Measurements from ENCODE around the gene WARS2. TPM values are rescaled to one million over a fixed set of nuclear protein-coding genes. Genes with fewer than 3 reads are reported as not detected.

The WARS2 gene
- total RNA-seq, 1 donor from 2014 or later = 11.9 TPM

DNA sequence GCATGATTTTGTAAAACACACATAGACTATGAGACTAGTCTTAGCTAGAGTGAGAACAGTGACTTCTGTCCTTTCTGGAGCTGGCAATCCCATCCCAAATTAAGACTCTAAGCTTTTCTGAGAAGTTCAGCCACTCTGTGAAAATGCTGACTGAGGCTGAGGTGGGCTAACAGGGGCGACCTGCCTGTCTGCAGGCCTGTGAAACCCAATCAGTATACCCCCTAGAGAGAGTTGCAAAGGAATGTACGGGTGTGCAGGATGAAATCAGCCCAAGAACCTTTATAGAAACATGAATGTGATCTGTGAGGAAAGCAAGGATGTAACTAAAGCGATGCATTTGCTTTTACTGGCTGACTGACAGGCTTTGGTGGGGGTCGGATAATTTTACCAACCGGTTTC lies 136.3 kb downstream of the WARS2 start:
- no peaks in the 10 kb centered on the region for H3K36me3 ChIP-seq
- intact Hi-C loops (cut with DNase I) = no loop called here
- H3K27ac ChIP-seq = no peak overlapping the region
- TF ChIP-seq CTCF (IDR thresholded peaks at IDR 0.05) = no peak
- peaks cover 9 to 19% of the 10 kb centered on the region in 2 donors for H3K4me1 ChIP-seq
- DNase-seq (ENCODE audit: low spot score in 2 of 2) = no peak
- no peak overlapping the region for H3K4me3 ChIP-seq
- peaks cover 27% of the 10 kb centered on the region for H3K27me3 ChIP-seq
- no peaks in the 10 kb centered on the region for H3K9me3 ChIP-seq

DNA sequence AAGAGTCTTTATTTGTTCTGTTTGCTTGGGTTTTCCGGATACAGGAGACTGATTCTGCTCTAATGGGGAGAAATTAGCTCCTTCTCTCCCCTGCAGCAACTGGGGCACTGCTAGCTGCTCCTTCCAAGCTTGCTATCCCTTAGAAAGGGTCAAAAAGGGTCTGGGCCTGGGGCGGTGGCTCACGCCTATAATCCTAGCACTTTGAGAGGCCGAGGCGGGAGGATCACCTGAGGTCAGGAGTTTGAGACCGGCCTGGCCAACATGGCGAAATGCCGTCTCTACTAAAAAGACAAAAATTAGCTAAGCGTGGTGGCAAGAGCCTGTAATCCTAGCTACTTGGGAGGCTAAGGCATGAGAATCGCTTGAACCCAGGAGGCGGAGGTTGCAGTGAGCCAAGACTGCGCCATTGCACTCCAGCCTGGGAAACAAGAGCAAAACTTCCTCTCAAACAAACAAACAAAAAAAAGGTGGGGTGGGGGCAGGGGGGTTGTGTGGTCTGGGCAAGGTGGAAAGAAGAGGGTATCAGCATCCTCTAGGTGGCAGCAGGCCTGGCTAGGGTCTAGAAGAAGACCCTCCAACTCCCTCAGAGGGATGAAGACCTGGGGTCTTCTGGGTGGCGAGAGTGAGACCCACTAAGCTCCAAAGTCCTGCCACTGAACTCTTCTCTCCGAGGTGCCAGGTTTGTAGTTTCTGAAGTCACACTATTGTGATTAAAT lies 136.9 kb downstream of the WARS2 start:
- intact Hi-C loops (cut with DNase I) = no loop called here

DNA sequence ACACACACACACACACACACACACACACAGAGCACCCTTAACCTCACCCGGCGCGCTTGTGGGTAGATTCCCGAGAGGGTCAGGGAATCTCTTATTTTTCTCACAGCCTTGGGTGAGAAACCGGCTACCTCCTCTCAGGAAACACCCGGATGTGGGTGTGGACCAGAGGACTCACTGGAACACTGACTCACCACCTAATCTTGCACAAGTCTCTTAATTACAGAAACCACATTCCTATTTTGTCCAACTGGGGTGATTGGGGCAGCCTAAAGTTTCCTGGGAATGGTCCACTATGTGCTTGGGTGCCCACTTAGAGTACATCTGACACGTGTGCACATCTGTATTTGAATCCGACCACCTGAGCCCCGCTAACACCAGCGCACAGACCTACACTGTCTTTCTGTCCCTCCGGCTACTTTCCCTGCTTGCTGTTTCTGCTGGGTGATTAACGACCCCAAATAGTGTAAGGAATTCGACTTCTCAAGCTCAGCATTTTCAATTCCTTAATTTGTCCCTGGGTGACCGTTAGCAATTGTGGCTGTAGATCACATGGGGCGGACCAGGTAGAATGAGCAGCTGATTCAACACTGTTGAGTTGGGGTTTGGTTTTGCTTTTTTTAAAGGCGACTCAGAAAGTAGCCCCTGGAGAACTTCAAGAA lies 138.3 kb downstream of the WARS2 start:
- no peak overlapping the region for H3K4me3 ChIP-seq
- no peaks in the 10 kb centered on the region for H3K9me3 ChIP-seq
- H3K27me3 ChIP-seq = peaks cover 23% of the 10 kb centered on the region
- peaks cover 3 to 10% of the 10 kb centered on the region in 2 donors for H3K4me1 ChIP-seq
- H3K27ac ChIP-seq = no peak overlapping the region
- no peak for DNase-seq (ENCODE audit: low spot score in 2 of 2)
- H3K36me3 ChIP-seq = no peaks in the 10 kb centered on the region
- intact Hi-C loops (cut with DNase I) = no loop called here
- no peak for TF ChIP-seq CTCF (IDR thresholded peaks at IDR 0.05)

More for the DNA sequence above, 136.9 kb downstream of the WARS2 start:
- H3K9me3 ChIP-seq = no peaks in the 10 kb centered on the region
- no peak for TF ChIP-seq CTCF (IDR thresholded peaks at IDR 0.05)
- peaks cover 9 to 19% of the 10 kb centered on the region in 2 donors for H3K4me1 ChIP-seq
- DNase-seq (ENCODE audit: low spot score in 2 of 2) = no peak
- H3K27me3 ChIP-seq = peaks cover 27% of the 10 kb centered on the region
- no peak overlapping the region for H3K27ac ChIP-seq
- no peak overlapping the region for H3K4me3 ChIP-seq
- H3K36me3 ChIP-seq = no peaks in the 10 kb centered on the region

DNA sequence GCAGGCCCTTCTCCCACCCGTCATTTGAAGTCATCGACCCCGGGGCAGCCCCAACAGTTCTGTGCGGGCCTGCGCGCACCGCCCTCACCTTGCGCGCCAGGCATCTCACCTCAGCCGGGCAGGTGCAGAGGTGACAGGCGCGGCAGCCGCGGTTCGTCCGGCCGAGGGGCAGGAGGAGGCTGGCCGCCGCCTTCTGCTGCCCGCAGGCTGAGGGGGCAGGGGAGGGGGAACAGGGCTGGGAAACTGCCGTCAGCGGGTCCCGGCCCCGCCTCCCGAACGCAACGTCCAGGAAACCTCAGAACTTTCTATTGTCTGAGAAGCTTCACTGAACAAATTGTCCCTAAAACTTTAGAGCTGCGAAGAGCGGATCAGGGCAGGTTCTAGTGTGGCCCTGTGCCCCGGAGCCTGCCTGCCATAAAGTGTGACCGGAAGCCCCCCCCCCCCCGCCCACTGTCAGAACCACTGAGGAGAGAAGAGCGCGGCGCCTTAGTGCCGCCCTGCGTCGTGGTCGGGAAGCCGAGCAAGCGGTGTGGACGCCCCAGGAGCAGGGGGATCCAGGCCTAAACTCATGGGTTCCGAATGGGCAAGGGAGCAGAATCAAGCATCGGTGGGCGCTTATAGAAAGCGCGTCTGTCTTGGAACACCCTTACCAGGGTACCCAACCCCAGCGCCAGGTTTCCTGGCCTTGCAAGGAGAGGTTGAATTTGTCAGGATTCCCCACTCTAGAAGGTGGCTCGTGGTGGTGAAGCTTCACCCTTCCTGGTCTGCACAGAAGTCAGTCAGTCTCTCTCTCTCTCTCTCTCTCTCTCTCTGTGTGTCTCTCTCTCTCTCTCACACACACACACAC lies 139.0 kb downstream of the WARS2 start:
- intact Hi-C loops (cut with DNase I) = no loop called here
- TF ChIP-seq CTCF (IDR thresholded peaks at IDR 0.05) = no peak
- Histone ChIP-seq H3K9me3 (no peaks in the 10 kb centered on the region), H3K27ac (peak overlapping the region in 1 of 2 donors; percentile 10), H3K4me3 (peak overlapping the region; percentile 36 to 54), H3K36me3 (no peaks in the 10 kb centered on the region), H3K27me3 (peaks cover 17% of the 10 kb centered on the region), H3K4me1 (peaks cover 3 to 10% of the 10 kb centered on the region in 2 donors)
- DNase-seq (ENCODE audit: low spot score in 2 of 2) = no peak

DNA sequence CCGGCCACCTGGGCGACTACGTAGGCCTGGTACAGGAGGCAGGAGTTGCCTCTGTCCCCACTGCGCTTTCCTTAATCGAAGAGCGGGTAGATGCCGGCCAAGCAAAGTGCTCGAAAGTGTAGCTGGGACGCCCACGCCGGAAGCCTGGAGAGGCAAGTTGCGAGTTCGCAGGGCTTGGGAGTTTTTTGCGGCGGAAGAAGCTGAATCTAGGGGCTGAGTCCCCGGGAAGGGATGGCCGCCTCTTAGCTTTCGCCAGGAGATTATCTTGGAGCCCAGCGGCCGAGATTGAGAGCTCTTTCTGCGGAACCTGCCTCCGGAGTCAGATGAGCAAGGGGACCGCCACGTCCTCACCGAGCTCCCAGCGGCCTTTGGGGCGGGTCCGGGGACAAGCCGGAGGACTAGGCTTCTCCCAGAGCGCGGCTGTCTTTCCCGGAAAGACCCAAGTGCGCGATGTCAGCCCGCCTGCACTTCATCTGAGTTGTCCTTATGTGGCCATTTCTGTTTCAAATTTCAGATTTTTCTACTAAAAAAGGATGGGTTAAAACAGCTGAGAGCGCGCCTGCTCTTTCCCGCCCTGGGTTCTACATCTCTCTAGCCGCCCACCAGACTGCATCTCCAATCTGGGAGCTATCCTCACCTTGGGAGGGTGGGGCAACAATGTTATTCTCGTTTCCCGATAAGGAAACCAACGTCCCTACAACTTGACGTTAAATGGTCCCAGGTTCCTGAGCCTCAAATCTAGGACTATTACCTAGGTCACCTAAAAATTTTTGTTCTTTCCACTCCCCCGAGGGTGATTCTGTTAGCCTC lies 139.9 kb downstream of the WARS2 start:
- no peak overlapping the region for H3K27ac ChIP-seq
- H3K36me3 ChIP-seq = no peaks in the 10 kb centered on the region
- DNase-seq (ENCODE audit: low spot score in 2 of 2) = no peak
- H3K4me3 ChIP-seq = peak overlapping the region; percentile 36 to 54
- intact Hi-C loops (cut with DNase I) = no loop called here
- H3K27me3 ChIP-seq = peaks cover 17% of the 10 kb centered on the region
- no peaks in the 10 kb centered on the region for H3K9me3 ChIP-seq
- H3K4me1 ChIP-seq = peaks cover 3 to 10% of the 10 kb centered on the region in 2 donors
- TF ChIP-seq CTCF (IDR thresholded peaks at IDR 0.05) = no peak
